Measurements from ENCODE around the gene TOM1L2. TPM values are rescaled to one million over a fixed set of nuclear protein-coding genes. Genes with fewer than 3 reads are reported as not detected.

The TOM1L2 gene
- total RNA-seq, 3 donors from 2014 or later, result 32.3 to 39.1 (median 36.4) TPM

- H3K4me1 ChIP-seq, result peaks cover 0 to 12% of the 10 kb centered on the region in 2 donors
- DNase-seq (ENCODE audit: low spot score in 2 of 2), result no peak
- no peak overlapping the region for H3K4me3 ChIP-seq
- no peak overlapping the region for H3K27ac ChIP-seq
- no peaks in the 10 kb centered on the region for H3K36me3 ChIP-seq
- H3K27me3 ChIP-seq, result no peaks in the 10 kb centered on the region
- intact Hi-C loops (cut with DNase I; ENCODE audit: low total_unique reads), result no loop called here
- no peak for TF ChIP-seq POLR2AphosphoS5 (IDR thresholded peaks at IDR 0.05)
- TF ChIP-seq POLR2A (IDR thresholded peaks at IDR 0.05), result no peak
- TF ChIP-seq CTCF (IDR thresholded peaks at IDR 0.05), result no peak
- H3K9me3 ChIP-seq, result no peaks in the 10 kb centered on the region
Measured at GRCh38 chr17:17937201-17937853, 34.9 kb downstream of the TOM1L2 start.

- H3K27ac ChIP-seq, result no peak overlapping the region
- H3K4me1 ChIP-seq, result peaks cover 0 to 6% of the 10 kb centered on the region in 2 donors
Measured at GRCh38 chr17:17935321-17936271, 36.6 kb downstream of the TOM1L2 start.

GRCh38 chr17:17934806-17935205 is 37.4 kb downstream of the TOM1L2 start:
- Histone ChIP-seq H3K36me3 (no peaks in the 10 kb centered on the region), H3K4me3 (no peak overlapping the region), H3K27ac (no peak overlapping the region), H3K27me3 (no peaks in the 10 kb centered on the region), H3K9me3 (no peaks in the 10 kb centered on the region), H3K4me1 (peaks cover 0 to 5% of the 10 kb centered on the region in 2 donors)
- DNase-seq (ENCODE audit: low spot score in 2 of 2), result no peak
- intact Hi-C loops (cut with DNase I; ENCODE audit: low total_unique reads), result no loop called here
- TF ChIP-seq POLR2AphosphoS5 (IDR thresholded peaks at IDR 0.05) (no peak), POLR2A (IDR thresholded peaks at IDR 0.05) (no peak), CTCF (IDR thresholded peaks at IDR 0.05) (no peak)

More at GRCh38 chr17:17935321-17936271, 36.6 kb downstream of the TOM1L2 start:
- Histone ChIP-seq H3K4me3 (no peak overlapping the region), H3K36me3 (no peaks in the 10 kb centered on the region), H3K9me3 (no peaks in the 10 kb centered on the region), H3K27me3 (no peaks in the 10 kb centered on the region)
- intact Hi-C loops (cut with DNase I; ENCODE audit: low total_unique reads), result no loop called here
- peak in 1 of 3 donors; percentile 45 for TF ChIP-seq POLR2AphosphoS5 (IDR thresholded peaks at IDR 0.05)
- no peak for TF ChIP-seq CTCF (IDR thresholded peaks at IDR 0.05)
- DNase-seq (ENCODE audit: low spot score in 2 of 2), result no peak

- H3K9me3 ChIP-seq, result no peaks in the 10 kb centered on the region
Measured at GRCh38 chr17:17934214-17934613, 38.0 kb downstream of the TOM1L2 start.

More at GRCh38 chr17:17934214-17934613, 38.0 kb downstream of the TOM1L2 start:
- intact Hi-C loops (cut with DNase I; ENCODE audit: low total_unique reads), result no loop called here
- Histone ChIP-seq H3K27me3 (no peaks in the 10 kb centered on the region), H3K4me1 (peaks cover 0 to 5% of the 10 kb centered on the region in 2 donors), H3K36me3 (no peaks in the 10 kb centered on the region), H3K27ac (no peak overlapping the region), H3K4me3 (no peak overlapping the region)
- TF ChIP-seq CTCF (IDR thresholded peaks at IDR 0.05) (no peak), POLR2AphosphoS5 (IDR thresholded peaks at IDR 0.05) (no peak), POLR2A (IDR thresholded peaks at IDR 0.05) (no peak)
- DNase-seq (ENCODE audit: low spot score in 2 of 2), result no peak

All from breast epithelium (tissue), 4 donors.